ENCODE results near the gene ADAM33.

The ADAM33 gene

GRCh38 chr20:3694864-3695263 lies 13.1 kb upstream of the ADAM33 start:
- H3K27ac Mint-ChIP-seq, result no peak overlapping the region
- no peaks in the 10 kb centered on the region for H3K4me1 Mint-ChIP-seq

DNA sequence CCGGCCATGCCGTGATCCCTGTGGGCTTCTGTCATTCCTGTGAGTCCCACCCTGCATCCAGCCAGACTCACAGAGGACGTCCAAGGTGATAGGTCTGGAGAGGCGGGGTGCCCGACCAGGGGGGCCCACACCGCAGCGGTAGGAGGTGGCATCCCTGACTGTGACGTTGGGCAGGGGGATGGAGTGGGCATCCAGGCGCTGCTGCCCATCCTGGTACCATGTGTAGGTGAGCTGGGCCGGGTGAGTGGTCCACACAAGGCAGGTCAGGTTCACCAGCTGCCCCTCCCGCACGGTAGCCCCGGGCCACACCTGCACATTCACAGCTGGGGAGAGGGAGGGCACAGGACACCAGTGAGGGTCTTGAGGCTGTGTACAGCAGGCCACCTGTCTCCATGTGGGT lies 11.6 kb upstream of the ADAM33 start:
- H3K36me3 Mint-ChIP-seq (ENCODE audit: low read depth), result no peaks in the 10 kb centered on the region
- no peak for TF ChIP-seq CTCF (IDR thresholded peaks at IDR 0.05)
- H3K27me3 Mint-ChIP-seq (ENCODE audit: low read depth, poor library complexity), result peaks cover 3% of the 10 kb centered on the region
- H3K27ac Mint-ChIP-seq, result no peak overlapping the region
- DNase-seq, result no peak
- H3K4me3 Mint-ChIP-seq, result no peak overlapping the region
- H3K9me3 Mint-ChIP-seq, result no peaks in the 10 kb centered on the region
- H3K4me1 Mint-ChIP-seq, result no peaks in the 10 kb centered on the region

More at GRCh38 chr20:3694864-3695263, 13.1 kb upstream of the ADAM33 start:
- no peaks in the 10 kb centered on the region for H3K36me3 Mint-ChIP-seq (ENCODE audit: low read depth)
- no peaks in the 10 kb centered on the region for H3K9me3 Mint-ChIP-seq
- TF ChIP-seq CTCF (IDR thresholded peaks at IDR 0.05), result no peak
- DNase-seq, result no peak
- no peak overlapping the region for H3K4me3 Mint-ChIP-seq
- peaks cover 3% of the 10 kb centered on the region for H3K27me3 Mint-ChIP-seq (ENCODE audit: low read depth, poor library complexity)

DNA sequence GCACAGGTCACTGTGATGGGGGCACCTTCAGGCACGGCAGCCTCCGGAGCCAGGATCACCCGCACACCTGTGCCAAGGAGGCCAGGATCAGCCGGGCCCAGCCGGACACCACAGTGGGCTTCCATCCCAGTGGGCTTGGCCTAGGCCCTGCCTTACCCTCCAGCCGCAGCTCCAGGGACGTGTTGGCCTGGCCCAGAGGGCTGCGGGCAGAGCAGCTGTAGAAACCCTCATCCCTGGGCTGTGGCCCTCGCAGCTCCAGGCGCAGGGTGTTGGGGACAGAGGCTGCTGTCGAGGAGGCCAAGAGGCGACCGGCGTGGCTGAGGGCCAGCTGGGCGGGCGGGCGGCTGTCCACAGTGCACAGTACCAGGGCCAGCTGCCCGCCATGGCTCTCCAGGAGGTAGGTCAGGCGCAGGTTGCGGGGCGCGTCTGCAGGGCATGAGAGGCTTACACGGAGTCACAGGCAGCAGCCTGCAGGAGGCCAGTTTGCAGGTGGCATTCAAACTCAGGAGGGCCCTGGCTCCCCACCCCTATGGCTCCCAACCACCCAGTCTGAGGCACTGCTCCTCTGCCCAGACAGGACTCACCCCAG lies 11.0 kb upstream of the ADAM33 start:
- no peak overlapping the region for H3K4me3 Mint-ChIP-seq
- peaks cover 3% of the 10 kb centered on the region for H3K27me3 Mint-ChIP-seq (ENCODE audit: low read depth, poor library complexity)

GRCh38 chr20:3691897-3692296 lies 10.1 kb upstream of the ADAM33 start:
- Mint-ChIP-seq H3K36me3 (ENCODE audit: low read depth) (no peaks in the 10 kb centered on the region), H3K27ac (no peak overlapping the region), H3K9me3 (no peaks in the 10 kb centered on the region), H3K27me3 (ENCODE audit: low read depth, poor library complexity) (peaks cover 3% of the 10 kb centered on the region), H3K4me3 (no peak overlapping the region), H3K4me1 (peaks cover 10% of the 10 kb centered on the region)
- no peak for DNase-seq
- TF ChIP-seq CTCF (IDR thresholded peaks at IDR 0.05), result no peak

More for the DNA sequence above, 11.0 kb upstream of the ADAM33 start:
- no peaks in the 10 kb centered on the region for H3K9me3 Mint-ChIP-seq
- no peak for DNase-seq
- H3K4me1 Mint-ChIP-seq, result peaks cover 3% of the 10 kb centered on the region
- TF ChIP-seq CTCF (IDR thresholded peaks at IDR 0.05), result no peak
- no peaks in the 10 kb centered on the region for H3K36me3 Mint-ChIP-seq (ENCODE audit: low read depth)
- no peak overlapping the region for H3K27ac Mint-ChIP-seq

DNA sequence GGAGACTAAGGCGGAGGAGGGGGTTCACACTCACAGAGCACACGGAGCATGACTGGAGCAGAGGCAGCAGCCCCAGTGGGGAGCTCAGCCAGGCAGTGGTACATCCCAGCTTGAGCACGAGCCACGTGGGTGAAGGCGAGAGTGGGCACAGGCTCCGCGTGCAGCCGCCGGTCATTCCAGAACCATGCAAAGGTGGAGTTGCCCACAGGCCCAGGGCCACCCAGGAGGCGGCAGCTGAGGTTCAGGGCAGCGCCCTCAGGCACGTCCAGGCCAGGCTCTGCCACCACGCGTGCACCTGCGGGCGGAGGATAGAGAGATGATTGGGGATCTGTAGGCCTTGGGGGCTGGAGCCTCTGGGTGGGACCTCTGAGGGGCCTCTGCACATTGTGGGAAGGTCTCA lies 9.5 kb upstream of the ADAM33 start:
- Mint-ChIP-seq H3K4me3 (no peak overlapping the region), H3K4me1 (peaks cover 16% of the 10 kb centered on the region), H3K27me3 (ENCODE audit: low read depth, poor library complexity) (peaks cover 3% of the 10 kb centered on the region), H3K27ac (peak overlapping the region; percentile 69), H3K36me3 (ENCODE audit: low read depth) (no peaks in the 10 kb centered on the region), H3K9me3 (no peaks in the 10 kb centered on the region)
- DNase-seq, result no peak
- no peak for TF ChIP-seq CTCF (IDR thresholded peaks at IDR 0.05)

DNA sequence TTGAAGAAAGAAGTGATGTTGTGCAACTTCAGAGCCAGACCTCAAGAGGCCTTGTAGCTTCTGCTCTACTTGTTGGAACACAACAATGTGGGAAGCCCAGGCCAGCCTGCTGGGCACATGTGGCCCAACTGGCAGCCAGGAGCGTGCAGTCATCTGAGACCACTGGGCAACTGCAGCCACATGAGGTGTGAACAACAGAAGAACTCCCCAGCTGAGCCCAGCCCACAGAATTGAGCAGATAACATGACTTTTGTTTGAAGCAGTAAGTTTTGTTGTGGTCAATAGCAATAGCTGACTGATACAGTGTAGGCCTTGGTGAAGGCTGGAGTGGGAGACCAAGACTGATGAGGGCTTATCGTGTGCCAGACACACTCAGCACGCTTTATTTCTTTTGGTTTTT lies 8.6 kb upstream of the ADAM33 start:
- Mint-ChIP-seq H3K4me1 (peaks cover 17% of the 10 kb centered on the region), H3K9me3 (no peaks in the 10 kb centered on the region), H3K36me3 (ENCODE audit: low read depth) (no peaks in the 10 kb centered on the region), H3K27ac (no peak overlapping the region), H3K27me3 (ENCODE audit: low read depth, poor library complexity) (peaks cover 6% of the 10 kb centered on the region), H3K4me3 (no peak overlapping the region)
- TF ChIP-seq CTCF (IDR thresholded peaks at IDR 0.05), result no peak
- no peak for DNase-seq
